Measurements from ENCODE around the gene SUPT4H1.
A peak's percentile ranks its signal among the peaks of the same experiment; 100 is the strongest.

Gene SUPT4H1

DNA sequence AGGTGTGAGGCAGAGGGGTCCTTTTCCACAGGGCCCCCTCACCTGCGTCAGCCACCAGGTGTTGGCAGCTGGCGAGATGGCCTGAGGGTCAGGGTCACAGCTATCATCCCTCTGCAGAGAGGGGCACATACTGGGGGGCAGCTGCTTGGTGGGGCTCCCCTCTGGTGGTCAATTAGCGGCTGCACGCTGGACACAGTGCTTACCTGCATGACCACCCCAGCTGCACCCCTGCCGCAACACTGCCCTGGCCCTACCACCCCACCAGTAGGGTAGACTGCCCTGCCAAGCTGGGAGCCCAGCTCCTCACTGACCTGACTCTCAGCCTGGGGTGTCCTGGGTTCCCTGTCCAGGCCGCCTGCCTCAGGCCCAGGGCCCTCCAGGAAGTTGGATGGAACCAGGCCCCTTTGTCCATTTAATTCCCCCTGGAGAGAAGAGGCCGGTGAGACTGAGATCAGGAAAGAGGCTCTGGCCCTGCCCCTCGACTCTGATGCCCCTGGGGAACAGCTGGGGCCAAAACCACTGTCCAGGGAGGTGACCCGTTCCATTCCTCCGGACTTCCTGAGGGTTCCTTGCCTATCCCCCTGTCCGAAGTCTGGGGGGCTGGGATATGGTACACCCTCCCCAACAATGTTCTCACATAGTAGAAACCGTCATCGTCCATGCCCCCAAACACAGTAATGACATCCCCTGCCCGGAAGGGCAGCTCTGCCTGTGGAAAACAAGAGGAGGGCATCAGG is 47.1 kb downstream of the SUPT4H1 start:
- H3K4me3 ChIP-seq (ENCODE audit: control insufficient read depth, low read depth, low read length): no peak overlapping the region
- DNase-seq (ENCODE audit: low read depth): no peak
- TF ChIP-seq, protein P1, sequence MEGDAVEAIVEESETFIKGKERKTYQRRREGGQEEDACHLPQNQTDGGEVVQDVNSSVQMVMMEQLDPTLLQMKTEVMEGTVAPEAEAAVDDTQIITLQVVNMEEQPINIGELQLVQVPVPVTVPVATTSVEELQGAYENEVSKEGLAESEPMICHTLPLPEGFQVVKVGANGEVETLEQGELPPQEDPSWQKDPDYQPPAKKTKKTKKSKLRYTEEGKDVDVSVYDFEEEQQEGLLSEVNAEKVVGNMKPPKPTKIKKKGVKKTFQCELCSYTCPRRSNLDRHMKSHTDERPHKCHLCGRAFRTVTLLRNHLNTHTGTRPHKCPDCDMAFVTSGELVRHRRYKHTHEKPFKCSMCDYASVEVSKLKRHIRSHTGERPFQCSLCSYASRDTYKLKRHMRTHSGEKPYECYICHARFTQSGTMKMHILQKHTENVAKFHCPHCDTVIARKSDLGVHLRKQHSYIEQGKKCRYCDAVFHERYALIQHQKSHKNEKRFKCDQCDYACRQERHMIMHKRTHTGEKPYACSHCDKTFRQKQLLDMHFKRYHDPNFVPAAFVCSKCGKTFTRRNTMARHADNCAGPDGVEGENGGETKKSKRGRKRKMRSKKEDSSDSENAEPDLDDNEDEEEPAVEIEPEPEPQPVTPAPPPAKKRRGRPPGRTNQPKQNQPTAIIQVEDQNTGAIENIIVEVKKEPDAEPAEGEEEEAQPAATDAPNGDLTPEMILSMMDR (conservative IDR thresholded peaks at IDR 0.05; ENCODE audit: control insufficient read depth, insufficient read depth, low read depth, low read length): no peak

DNA sequence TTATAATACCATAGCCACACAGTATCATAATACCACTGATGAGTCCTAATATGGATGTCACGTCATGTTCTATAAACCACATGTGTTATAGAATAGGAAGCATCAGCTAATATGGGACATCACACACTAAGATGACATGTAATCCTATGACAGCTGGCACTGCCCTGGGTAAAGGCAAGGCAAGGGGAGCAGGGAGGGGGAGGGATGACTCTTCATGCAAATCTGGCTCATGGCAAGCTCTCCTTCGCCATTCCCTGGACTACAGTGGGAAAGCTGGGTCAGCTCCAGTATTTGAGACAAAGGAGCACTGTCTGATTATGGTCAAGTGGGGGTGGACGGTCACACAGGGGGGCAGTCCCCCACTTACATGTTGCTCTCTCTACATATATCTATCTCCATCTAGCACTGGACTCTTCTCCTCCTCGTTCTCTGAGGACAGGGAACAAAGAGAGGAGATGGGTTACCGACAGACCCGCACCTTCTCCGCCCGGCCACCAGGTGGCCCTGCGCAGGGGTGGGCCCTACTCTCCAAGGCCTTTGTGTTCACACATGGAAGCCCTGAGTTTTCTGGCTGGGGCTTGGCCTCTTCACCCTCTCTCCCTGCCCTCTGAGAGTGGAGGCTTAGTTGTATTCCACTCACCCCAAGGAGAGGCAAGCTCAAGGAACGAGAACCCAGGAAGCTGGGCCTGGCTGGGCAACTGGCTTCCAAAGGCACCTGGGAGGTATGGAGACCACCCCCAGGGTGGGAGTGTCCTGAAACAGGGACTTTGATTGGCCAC is 47.8 kb downstream of the SUPT4H1 start:
- DNase-seq (ENCODE audit: low read depth): peak; percentile 36
- TF ChIP-seq, protein P1 (conservative IDR thresholded peaks at IDR 0.05; ENCODE audit: control insufficient read depth, insufficient read depth, low read depth, low read length): peak; percentile 78
- no peak overlapping the region for H3K4me3 ChIP-seq (ENCODE audit: control insufficient read depth, low read depth, low read length)

DNA sequence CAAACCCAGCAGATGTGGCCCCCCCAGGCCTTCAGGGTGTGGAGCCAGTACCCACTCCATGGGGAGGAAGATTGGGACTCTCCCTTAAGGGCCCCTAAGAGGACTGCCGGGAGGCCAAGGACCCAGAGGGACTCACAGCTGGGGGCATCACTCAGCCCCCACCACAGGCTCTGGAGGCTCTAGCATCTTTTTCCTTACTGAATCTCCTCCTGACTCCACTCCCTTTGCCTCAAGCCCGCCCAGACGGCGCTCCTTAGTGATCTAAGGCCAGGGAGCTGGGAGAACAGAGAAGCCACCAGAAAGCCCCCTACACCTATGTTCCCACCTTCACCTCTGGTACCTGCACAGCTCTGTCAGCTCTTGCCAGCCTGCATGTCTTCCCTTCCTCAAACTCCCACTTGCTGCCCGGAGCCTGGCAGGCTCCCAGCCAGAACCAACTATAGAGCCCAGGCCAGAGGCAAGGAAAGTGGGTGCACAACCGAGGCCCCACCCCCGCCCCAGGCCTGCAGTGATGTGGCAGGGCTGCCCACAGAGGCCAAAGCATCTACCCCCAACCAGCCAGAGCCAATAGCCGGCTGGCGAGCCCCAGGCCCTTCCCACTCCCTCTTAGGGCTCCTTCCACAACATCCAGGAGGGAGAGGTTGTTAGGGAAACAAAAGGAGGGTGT is 48.9 kb downstream of the SUPT4H1 start:
- TF ChIP-seq, protein P1 (conservative IDR thresholded peaks at IDR 0.05; ENCODE audit: control insufficient read depth, insufficient read depth, low read depth, low read length): no peak
- no peak for DNase-seq (ENCODE audit: low read depth)
- no peak overlapping the region for H3K4me3 ChIP-seq (ENCODE audit: control insufficient read depth, low read depth, low read length)

DNA sequence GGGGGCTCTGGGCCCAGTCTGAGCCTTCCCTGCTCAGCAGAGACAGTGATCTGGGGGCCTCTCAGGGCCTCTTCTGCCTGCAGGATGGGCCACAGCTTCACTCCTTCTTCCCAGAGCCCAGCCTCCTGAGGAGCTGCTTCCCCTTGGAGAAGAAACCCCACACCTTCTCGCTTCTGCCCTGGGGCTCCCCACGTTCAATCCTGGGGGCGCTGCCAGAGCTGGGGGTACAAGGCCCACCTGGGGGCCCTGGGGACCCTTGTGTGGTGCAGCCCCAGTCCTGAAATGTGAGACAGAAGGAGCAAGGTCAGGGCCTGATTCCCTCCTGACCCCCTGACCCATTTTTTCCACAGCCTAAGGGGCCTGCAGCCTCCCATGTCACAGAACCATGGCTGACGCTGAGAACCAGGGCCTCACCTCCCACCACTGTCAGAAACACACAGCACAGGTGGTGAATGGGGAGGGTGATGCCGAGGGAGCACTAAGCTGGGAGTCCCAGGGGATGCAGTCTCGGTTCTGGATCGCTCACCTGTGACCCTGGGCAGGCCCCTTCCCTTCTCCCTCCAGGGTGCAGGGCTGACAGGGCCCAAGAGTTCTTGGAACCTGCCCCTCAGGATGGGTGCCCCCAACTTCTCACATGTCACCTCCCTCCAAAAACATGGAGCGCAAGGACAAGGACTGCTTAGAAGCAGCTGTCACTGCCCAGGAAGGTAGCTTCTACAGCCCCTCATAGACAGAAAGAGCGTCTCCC is 49.7 kb downstream of the SUPT4H1 start:
- TF ChIP-seq, protein P1 (conservative IDR thresholded peaks at IDR 0.05; ENCODE audit: control insufficient read depth, insufficient read depth, low read depth, low read length): no peak
- DNase-seq (ENCODE audit: low read depth): no peak
- H3K4me3 ChIP-seq (ENCODE audit: control insufficient read depth, low read depth, low read length): no peak overlapping the region

DNA sequence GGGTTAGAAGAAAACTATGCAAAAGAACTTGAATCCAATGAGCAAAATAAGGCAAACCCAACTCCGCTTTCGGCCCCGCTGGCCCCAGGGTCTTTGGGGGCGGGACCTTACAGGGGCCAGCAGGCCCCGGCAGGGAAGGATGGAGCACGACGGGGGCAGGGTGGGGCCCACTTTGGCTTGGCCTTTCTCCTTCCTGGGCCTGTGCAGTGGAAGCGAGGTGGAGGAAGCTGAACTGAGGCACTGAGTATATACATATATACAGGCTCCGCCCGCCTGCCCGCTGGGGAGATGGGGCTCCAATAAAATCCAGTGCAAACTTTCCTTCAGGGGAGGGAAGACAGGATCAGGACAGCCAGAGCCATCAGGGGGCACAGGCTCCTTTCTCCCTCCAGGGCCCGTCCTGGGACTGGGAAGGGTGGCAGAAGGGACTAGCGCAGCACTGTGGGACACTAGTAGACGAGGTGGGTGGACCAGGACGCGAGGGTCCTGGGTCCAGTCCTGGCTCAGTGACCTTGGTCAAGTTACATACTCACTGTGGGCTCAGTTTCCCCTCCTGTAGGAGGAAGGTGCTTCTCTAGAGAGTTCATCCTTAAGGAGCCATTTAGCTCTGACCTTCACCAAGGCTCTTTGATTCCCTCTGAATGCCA is 50.4 kb downstream of the SUPT4H1 start:
- TF ChIP-seq, protein P1 (conservative IDR thresholded peaks at IDR 0.05; ENCODE audit: control insufficient read depth, insufficient read depth, low read depth, low read length): no peak
- no peak for DNase-seq (ENCODE audit: low read depth)
- H3K4me3 ChIP-seq (ENCODE audit: control insufficient read depth, low read depth, low read length): no peak overlapping the region

DNA sequence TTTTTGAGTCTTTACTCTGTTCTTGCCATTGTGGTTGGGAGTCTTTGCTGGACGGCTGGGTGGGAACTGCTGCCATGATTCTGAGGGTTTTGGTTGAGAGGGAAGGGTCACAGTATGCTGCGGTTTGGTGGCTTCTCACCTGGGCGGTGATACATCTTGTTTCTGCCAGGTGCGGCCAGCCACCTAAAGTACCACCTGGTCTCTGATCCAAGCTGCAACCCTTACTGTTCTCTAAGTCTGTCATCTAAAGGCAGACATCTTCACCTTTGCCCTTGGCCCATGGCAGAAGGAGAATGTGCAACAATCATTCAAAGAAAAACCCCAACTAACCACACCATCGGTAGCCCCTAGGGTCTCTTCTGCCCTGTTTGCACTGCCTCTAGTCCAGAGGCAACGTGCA is 51.7 kb downstream of the SUPT4H1 start:
- no peak for DNase-seq (ENCODE audit: low read depth)

More for the DNA sequence above, 51.7 kb downstream of the SUPT4H1 start:
- TF ChIP-seq, protein P1 (conservative IDR thresholded peaks at IDR 0.05; ENCODE audit: control insufficient read depth, insufficient read depth, low read depth, low read length): no peak
- no peak overlapping the region for H3K4me3 ChIP-seq (ENCODE audit: control insufficient read depth, low read depth, low read length)

All from fibroblast of mammary gland (primary cell).